ENCODE measurements around the gene ARL16. TPM values are rescaled to one million over a fixed set of nuclear protein-coding genes. Genes with fewer than 3 reads are reported as not detected.

Gene ARL16
- total and polyA plus RNA-seq, 2 of the 8 experiments (the other 6 are each of a cell fraction or from before 2014, with no cell fraction given), result 37.0 to 60.8 TPM

DNA sequence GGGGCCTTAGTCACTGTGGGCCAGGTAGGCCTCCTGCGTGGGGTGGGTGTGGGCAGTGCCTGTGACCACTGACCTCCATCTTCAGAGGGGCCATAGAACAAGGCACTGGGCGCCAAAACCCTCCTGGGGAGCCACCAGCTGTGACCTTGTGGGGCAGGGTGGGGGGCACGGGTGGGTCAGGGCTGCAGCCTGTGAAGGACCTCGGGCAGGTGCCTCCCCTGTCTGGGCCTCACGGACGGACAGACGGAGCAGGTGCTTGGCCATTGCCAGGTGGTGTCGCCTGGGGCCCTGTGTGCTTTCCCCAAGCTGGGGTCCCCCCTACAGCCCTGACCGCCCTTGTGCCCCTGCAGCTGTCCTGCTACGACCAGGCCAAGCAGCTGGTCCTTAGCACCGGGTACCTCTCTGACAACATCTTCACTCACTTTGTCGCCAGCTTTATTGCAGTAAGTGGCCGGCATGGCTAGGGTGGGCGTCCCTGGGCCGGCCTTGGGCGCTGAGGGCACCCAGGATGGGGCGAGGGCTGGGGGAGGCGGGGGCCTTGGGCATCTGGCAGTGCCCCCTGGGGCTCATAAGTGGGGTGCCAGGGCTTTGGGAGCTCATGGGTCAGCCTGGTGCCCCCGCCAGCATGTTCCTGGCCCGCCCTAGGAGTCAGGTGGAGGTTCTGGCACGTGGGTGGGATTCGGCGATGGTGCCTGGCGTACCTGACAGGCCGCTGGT, 33.6 kb upstream of the ARL16 start:
- no peak overlapping the region for H3K4me2 ChIP-seq (ENCODE audit: insufficient read depth in 1 of 2, low read depth in 2 of 2, low read length in 2 of 2)
- H3K18ac ChIP-seq (ENCODE audit: extremely low read depth, low read length), result no peak overlapping the region
- H2BK15ac ChIP-seq (ENCODE audit: low read length), result no peak overlapping the region
- H3K4me1 ChIP-seq (replicated peaks in 1 of 4; ENCODE audit: control insufficient read depth in 3 of 4, insufficient read depth in 4 of 4, low read length in 3 of 4), result peaks cover 0 to 16% (median 9%) of the 10 kb centered on the region in 4 experiments; a peak in 5 of 7 replicates
- H2BK5ac ChIP-seq (ENCODE audit: low read depth, low read length), result no peak overlapping the region
- H3K27ac ChIP-seq (ENCODE audit: low read depth, low read length), result no peak overlapping the region
- H3K79me1 ChIP-seq (ENCODE audit: low read depth, low read length), result peaks cover 8% of the 10 kb centered on the region; the same call in 1 of the 2 replicates
- WGBS, 2 experiments (ENCODE audit: extremely low coverage in 1 of 2, insufficient coverage in 1 of 2, insufficient read length in 1 of 2, insufficient replicate concordance in 2 of 2, low coverage in 1 of 2, low lambda C conversion rate in 2 of 2, missing lambda C conversion rate in 1 of 2), result 88% methylated on average over 18 of the region's 25 CpGs; no CpG with 5 or more reads in 1 of the 2 experiments
- no peak overlapping the region for H4K8ac ChIP-seq (ENCODE audit: extremely low read depth, insufficient read depth, low read length)
- CTCF ChIA-PET (ENCODE audit: partially characterized antibody), result interaction anchor here (1.6 to 2.5 kb wide), 2 partner anchors 9 to 105 kb away, joined by 4 to 13 read pairs; no protein-coding TSS in a partner anchor
- H2BK12ac ChIP-seq (ENCODE audit: low read depth, low read length), result no peak overlapping the region
- peaks cover 3 to 10% of the 10 kb centered on the region in 2 experiments for H4K20me1 ChIP-seq (replicated peaks in 1 of 2; ENCODE audit: control insufficient read depth in 1 of 2, insufficient read depth in 2 of 2, low read length in 2 of 2)
- no peak overlapping the region for H2AK5ac ChIP-seq (ENCODE audit: low read depth, low read length)
- FAIRE-seq, result no peak
- no peak overlapping the region for H4K91ac ChIP-seq (replicated peaks; ENCODE audit: insufficient read length, low read length)
- no peak overlapping the region for H2BK20ac ChIP-seq (ENCODE audit: low read length)
- H3K79me2 ChIP-seq (ENCODE audit: control insufficient read depth in 1 of 2, insufficient read depth in 2 of 2, low read length in 2 of 2), result peaks cover 0 to 7% of the 10 kb centered on the region in 2 experiments; a peak in 1 of 4 replicates
- no peak overlapping the region for H3K23ac ChIP-seq (ENCODE audit: insufficient read length)
- H3K9me3 ChIP-seq (ENCODE audit: insufficient read depth in 2 of 2, low read depth in 1 of 2, low read length in 1 of 2), result no peaks in the 10 kb centered on the region
- H3K9ac ChIP-seq (replicated peaks in 1 of 4; ENCODE audit: extremely low read depth in 1 of 4, low read depth in 3 of 4, low read length in 3 of 4), result no peak overlapping the region
- peaks cover 8% of the 10 kb centered on the region; the same call in 1 of the 2 replicates for H3K23me2 ChIP-seq (ENCODE audit: low read depth, low read length)
- no peak overlapping the region for H3K56ac ChIP-seq (replicated peaks; ENCODE audit: insufficient read length, low read depth, low read length)
- no peak overlapping the region for H3K4me3 ChIP-seq (ENCODE audit: extremely low read depth in 1 of 4, insufficient read depth in 2 of 4, low read depth in 3 of 4, low read length in 4 of 4)
- no peak overlapping the region for H2AFZ ChIP-seq (ENCODE audit: low read length)
- H3K36me3 ChIP-seq (ENCODE audit: control insufficient read depth in 2 of 4, insufficient read depth in 4 of 4, low read length in 3 of 4), result peaks cover 0 to 9% (median 0%) of the 10 kb centered on the region in 4 experiments; a peak in 3 of 8 replicates
- no peak overlapping the region for H2BK120ac ChIP-seq (replicated peaks; ENCODE audit: low read depth, low read length)
- H3K14ac ChIP-seq (ENCODE audit: insufficient read length), result no peak overlapping the region
- H3K27me3 ChIP-seq (replicated peaks in 1 of 4; ENCODE audit: control insufficient read depth in 3 of 4, extremely low read depth in 1 of 4, insufficient read depth in 3 of 4, low read length in 3 of 4), result no peaks in the 10 kb centered on the region
- no peak overlapping the region for H3K4ac ChIP-seq (replicated peaks; ENCODE audit: insufficient read length, low read depth, low read length)
- no peak for DNase-seq (ENCODE audit: low read depth in 1 of 2, low spot score in 2 of 2)
- no peak overlapping the region for H4K5ac ChIP-seq (ENCODE audit: insufficient read length, low read depth, low read length)
- POLR2A ChIA-PET (ENCODE audit: partially characterized antibody), result interaction anchor here (17.2 to 25.9 kb wide), 2 partner anchors 9 to 31 kb away, joined by 348 to 436 read pairs; partner anchors contain the start of genes ARL16, HGS, MRPL12 and SLC25A10
- TF ChIP-seq RFX5 (IDR thresholded peaks at IDR 0.05; ENCODE audit: borderline replicate concordance, low read depth, low read length), result no peak
- no peak for TF ChIP-seq CEBPB (IDR thresholded peaks at IDR 0.05; ENCODE audit: low read depth, low read length)
- TF ChIP-seq ATF2 (IDR thresholded peaks at IDR 0.05; ENCODE audit: low read length), result no peak
- no peak for TF ChIP-seq PHF8 (conservative IDR thresholded peaks at IDR 0.05; ENCODE audit: low read depth, low read length)
- TF ChIP-seq, protein P1, sequence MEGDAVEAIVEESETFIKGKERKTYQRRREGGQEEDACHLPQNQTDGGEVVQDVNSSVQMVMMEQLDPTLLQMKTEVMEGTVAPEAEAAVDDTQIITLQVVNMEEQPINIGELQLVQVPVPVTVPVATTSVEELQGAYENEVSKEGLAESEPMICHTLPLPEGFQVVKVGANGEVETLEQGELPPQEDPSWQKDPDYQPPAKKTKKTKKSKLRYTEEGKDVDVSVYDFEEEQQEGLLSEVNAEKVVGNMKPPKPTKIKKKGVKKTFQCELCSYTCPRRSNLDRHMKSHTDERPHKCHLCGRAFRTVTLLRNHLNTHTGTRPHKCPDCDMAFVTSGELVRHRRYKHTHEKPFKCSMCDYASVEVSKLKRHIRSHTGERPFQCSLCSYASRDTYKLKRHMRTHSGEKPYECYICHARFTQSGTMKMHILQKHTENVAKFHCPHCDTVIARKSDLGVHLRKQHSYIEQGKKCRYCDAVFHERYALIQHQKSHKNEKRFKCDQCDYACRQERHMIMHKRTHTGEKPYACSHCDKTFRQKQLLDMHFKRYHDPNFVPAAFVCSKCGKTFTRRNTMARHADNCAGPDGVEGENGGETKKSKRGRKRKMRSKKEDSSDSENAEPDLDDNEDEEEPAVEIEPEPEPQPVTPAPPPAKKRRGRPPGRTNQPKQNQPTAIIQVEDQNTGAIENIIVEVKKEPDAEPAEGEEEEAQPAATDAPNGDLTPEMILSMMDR (IDR thresholded peaks at IDR 0.05; ENCODE audit: control extremely low read depth in 1 of 3, insufficient read depth in 1 of 3, low read depth in 1 of 3, low read length in 3 of 3), result no peak
- no peak for TF ChIP-seq SAP30 (IDR thresholded peaks at IDR 0.05; ENCODE audit: insufficient read depth, insufficient replicate concordance, low read length)
